Inflammatory macrophage treated with lipopolysaccharide for 1 hour (primary cell): ENCODE results near the gene VAMP8.
"Not testable (repeated sequence)": the region's sequence is repeated elsewhere in the genome, so short reads cannot be mapped to it uniquely, and the experiment has no call there.

Experiments used
- DNase-seq, 2 donors: peaks; one replicate each; pipeline ENCODE4 v3.0.0-alpha.2; 2020 to 2022

Gene VAMP8

DNA sequence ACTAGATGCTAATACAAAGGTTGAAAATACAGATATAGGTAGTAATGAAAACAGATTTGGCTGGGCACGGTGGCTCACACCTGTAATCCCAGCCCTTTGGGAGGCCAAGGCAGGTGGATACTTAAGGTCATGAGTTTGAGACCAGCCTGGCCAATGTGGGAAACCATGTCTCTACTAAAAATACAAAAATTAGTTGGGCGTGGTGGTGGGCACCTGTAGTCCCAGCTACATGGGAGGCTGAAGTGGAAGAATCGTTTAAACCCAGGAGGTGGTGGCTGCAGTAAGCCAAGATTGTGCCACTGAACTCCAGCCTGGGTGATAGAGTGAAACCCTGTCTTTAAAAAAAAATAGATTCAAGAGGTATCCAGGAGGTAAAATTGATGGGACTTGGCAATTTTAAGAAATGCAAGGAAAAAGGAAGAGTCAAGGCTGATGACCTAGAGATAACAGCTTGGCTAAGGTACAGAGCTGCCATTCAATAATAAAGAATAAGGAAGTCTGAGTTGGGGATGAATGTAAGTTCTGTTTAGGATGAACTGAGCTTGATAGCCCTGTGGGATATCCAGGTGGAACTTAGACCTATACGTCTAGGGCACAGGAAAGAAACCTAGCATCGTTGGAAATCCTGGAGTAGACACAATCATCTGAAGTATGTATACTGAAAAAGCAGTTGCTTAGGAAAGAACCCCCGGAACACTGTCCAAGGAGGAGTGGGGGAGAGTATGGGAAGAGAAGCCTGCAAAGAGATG is 29.4 kb upstream of the VAMP8 start:
- no peak for DNase-seq

DNA sequence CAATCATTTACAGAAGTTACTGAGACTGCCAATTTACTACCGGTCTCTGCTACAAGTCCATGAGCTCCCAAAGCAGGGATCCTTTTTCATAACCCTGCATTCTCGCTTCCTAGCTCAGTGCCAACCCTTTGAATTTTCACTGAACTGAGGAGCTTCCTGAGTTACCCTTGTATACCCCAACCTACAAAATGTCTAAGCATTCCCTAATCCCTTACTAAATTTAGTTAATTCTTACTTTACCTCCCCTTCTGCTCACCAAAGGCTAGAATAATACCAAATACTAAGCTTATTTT is 28.8 kb upstream of the VAMP8 start:
- no peak for DNase-seq

DNA sequence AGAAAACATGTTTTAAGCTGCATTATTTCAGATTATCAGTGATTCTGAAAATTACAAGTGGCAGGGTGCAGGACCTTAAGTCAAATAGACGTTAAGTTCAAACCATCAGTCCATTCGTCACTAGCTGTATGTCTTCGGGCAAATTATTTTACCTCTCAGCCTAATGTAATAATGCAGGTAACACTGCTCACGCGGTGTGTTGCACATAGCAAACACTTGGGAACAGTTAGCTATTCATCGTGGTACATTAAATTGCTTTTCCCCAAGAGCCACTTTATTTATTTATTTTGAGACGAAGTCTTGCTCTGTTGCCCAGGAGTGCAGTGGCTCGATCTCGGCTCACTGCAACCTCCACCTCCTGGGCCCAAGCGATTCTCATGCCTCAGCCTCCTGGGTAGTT is 28.3 kb upstream of the VAMP8 start:
- no peak for DNase-seq

GRCh38 chr2:85549826-85550225 is 27.6 kb upstream of the VAMP8 start:
- no peak for DNase-seq

DNA sequence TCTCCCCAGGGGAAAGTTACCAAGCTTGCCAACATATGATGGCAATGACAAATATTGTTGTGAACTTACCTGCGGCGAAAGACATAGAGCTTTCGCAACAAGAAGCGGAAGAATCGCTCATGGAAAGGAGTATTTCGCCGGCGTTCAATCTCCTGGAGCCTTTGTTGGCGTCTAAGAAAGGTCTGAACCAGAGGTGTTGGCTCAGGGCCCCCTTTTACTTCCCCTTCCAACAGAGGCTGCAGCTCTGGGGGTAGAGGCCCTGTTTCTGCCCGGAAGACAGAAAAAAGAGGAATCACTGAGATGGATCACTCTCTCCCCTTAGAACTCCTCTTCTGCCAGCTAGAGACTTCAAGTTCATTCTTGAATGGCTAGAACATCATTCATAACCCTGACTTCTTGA is 26.9 kb upstream of the VAMP8 start:
- DNase-seq = peak in 1 of 2 donors; percentile 40

- DNase-seq = peak; percentile 63 to 95
Measured at GRCh38 chr2:85551698-85552678, 25.4 kb upstream of the VAMP8 start.

DNA sequence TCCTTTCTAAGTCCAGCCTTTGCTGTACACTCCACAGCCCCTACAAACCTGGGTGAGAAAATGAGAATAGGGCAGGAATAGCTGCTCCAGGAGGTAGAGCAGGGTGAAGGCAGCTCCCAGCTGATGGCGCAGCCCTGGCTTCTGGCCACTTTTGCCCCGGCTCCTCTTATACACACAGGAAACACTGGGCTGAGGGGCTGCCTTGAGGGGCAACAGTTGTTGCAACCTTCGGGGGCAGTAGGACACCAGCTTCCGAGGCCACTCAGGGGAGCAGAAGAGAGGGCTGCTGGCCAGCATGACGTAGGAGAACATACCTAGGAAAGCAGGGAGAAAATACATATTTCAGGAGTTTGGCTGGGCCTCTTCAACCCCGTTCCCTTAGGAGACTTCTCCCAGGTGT is 24.2 kb upstream of the VAMP8 start:
- no peak for DNase-seq

DNA sequence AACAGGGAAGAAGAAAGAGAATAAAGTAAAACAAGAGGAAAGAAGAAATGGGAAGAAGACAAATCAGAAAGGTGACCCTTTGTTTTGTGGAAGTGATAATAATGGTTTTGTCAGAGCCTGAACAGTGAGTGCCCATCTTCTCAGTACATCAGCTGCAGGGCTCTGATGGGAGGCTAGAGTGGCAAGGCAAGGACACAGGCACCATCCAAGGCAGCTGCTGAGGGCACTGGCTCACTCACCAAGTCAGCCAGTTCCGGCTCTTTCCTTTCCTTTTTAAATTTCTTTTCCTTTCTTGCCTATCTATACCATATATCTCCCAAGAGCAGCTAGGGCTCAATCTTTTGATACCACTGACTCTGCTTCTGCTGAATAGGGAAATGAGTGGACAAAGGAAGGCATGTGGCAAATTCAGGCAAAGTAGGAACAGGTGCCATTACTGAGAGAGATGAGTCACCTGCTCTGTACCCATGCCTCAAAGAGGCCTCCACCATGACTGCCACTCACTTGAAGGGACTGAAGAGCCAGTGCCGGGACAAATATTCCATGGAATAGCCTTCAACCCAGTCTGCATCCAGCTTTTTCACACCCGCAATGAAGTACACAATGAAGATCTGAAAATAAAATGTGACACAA is 22.3 kb upstream of the VAMP8 start:
- no peak for DNase-seq

- DNase-seq = no peak
Measured at GRCh38 chr2:85557130-85557529, 20.3 kb upstream of the VAMP8 start.

DNA sequence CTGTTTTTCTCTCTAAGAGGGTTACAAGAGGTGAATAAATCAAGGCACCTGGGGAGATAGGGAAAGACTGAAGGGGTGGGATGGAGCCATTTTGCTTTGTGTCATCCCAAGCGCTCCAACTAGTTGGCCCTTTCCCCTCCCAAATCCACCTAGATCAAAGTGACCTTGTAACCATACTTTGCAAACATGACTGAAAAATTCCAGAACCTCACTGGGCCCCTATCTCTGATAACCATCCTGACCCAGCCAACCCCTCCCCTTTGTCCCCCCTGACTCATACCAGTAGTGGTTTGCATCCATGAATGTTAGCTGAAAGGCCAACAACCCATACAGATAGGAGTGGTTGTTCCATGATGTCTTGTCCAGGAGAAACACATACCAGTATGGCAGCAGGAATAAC is 19.2 kb upstream of the VAMP8 start:
- no peak for DNase-seq

DNA sequence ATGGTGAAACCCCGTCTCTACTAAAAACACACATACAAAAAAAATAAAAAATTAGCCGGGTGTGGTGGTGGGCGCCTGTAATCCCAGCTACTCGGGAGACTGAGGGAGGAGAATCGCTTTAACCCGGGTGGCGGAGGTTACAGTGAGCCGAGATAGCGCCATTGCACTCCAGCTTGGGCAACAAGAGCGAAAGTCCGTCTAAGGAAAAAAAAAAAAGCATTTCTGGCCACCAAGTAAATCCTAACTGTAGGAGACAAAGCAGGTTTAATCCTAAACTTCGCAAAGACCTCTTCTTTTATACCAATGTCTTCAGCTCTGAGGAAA is 17.0 kb upstream of the VAMP8 start:
- DNase-seq = not testable (repeated sequence)

- no peak for DNase-seq
Measured at GRCh38 chr2:85560812-85561279, 16.5 kb upstream of the VAMP8 start.

GRCh38 chr2:85561280-85562212 is 15.8 kb upstream of the VAMP8 start, which contains the start of gene GGCX:
Gene GGCX, minus strand, starts transcription at chr2:85561493. Its CDS starts 65 bp downstream, at chr2:85561428.
- peak; percentile 92 to 96 for DNase-seq

- DNase-seq = peak; percentile 85 to 90
Measured at GRCh38 chr2:85564144-85564563, 13.2 kb upstream of the VAMP8 start.

GRCh38 chr2:85566265-85566664 is 11.1 kb upstream of the VAMP8 start:
- no peak for DNase-seq

- no peak for DNase-seq
Measured at GRCh38 chr2:85575739-85576138, 1.6 kb upstream of the VAMP8 start.

DNA sequence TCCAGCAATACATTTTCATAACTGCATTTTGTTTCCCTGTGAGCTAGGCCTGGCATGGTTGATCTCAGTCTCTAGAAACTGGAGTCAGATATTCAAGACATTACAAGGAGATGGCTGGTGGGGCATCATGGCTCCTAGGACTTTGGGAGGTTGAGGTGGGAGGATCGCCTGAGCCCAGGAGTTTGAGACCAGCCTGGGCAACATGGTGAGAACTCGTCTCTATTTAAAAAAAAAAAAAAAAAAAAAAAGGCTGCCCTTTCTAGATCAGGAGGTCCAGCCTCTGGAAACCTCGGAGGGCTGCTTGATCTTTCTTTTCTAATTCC is 362 bp upstream of the VAMP8 start:
- DNase-seq = no peak

GRCh38 chr2:85578243-85579180 is 1.1 kb downstream of the VAMP8 start:
- peak; percentile 60 to 71 for DNase-seq

DNA sequence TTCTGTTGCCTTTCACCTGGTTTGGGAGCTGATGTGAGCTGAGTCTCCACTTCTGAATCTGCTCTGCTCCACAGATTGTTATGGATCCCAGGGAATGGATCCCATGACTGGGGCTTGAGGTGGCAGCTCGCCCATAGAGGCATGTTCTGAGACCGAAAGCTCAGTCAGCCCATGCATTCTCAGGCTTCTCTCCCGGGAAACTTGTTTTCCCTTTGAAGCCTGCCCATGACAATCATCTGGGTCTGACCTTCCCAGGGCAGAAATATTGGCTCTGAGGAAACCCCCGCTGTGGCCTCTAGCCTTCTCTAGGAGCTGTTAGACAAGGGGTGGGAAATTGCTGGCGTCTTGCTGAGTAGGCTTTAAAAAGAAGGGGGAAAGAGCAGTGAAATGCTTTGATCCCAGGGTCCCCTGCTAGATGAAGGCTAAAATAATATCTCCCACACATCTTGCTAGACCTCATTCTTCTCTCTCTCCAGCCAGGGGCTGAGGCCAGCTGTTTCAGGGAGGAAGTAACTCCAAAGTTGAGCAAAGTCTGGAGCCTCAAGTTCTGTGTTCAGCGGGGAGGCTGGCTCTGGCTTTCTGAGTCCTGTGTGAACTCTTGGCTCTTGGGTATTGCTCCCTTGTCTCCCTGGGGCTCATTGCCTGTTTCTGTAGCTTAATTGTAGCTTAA is 2.0 kb downstream of the VAMP8 start:
- DNase-seq = peak; percentile 57 to 68

DNA sequence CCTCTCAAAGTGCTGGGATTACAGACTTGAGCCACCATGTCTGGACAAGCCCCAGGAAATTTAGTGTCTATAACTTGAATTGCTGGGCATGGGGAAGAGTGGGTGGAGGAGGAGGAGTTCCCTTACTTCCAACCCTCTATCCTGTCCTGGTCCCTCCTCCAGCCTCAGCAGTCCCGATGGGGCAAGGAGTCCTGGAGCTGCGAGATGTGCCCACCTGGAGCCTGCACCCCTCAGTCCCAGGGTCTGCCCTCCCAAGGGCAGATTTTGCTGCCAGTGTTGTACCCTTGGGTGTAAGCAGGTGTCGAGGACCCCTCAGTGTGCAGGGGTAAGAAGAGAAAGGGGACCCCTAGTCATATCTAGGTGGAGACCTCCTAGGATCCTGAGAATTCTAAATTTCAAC is 2.8 kb downstream of the VAMP8 start:
- no peak for DNase-seq

DNA sequence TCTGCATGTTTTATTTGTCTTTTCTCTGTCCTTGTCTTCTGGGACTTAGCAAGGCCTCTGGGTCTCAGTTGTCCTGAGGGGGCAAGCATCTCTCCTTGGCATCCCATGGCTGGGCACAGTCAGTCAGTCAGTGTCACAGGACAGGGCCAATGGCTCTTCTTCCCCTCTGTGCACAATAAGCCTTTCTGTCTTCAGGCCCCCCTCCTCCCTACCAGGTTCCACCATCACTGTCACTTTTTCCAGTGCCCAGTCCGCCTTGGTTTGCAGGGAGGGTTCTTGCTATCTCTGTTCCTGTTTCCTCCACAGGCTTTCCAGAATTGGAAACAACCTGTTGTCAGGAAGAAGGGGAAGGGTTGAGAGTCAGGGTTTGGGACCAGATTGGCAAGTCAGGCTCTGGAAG is 5.1 kb downstream of the VAMP8 start:
- DNase-seq = peak in 1 of 2 donors; percentile 15
